Inflammatory macrophage treated with lipopolysaccharide for 1 hour (primary cell): Measurements from ENCODE around the gene PRPF6.

Experiments used
- DNase-seq, 2 donors: peaks; one replicate each; pipeline ENCODE4 v3.0.0-alpha.2; 2020 to 2022

Gene PRPF6

GRCh38 chr20:63980806-63981728 lies at the start of gene PRPF6:
PRPF6 (plus strand) TSS chr20:63981132; CDS start chr20:63981246, 114 bp downstream.
- DNase-seq: peak; percentile 95 to 98

DNA sequence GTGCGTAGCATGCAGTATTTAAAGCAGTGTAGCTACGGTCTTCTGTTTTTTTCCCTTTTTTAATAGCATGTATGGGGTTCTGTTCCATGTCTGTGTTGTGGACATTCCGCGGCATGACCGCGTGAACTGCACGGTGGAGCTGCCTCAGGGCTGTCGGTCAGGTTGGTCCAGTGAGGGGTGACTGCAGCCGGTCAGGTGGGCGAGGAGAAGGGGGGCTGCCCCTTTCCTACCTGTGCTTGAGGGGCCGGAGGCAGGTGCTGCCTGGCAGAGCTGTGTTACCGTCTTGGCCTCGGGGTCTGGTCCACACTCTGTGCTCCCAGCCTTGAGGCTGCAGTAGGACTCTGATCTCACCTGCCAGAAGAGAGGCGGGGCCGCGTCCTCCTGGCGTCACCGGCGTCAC lies 49.2 kb upstream of the PRPF6 start:
- no peak for DNase-seq

- no peak for DNase-seq
Measured at GRCh38 chr20:63932606-63933160, 48.2 kb upstream of the PRPF6 start.

GRCh38 chr20:63933646-63934045 lies 47.3 kb upstream of the PRPF6 start:
- no peak for DNase-seq

DNA sequence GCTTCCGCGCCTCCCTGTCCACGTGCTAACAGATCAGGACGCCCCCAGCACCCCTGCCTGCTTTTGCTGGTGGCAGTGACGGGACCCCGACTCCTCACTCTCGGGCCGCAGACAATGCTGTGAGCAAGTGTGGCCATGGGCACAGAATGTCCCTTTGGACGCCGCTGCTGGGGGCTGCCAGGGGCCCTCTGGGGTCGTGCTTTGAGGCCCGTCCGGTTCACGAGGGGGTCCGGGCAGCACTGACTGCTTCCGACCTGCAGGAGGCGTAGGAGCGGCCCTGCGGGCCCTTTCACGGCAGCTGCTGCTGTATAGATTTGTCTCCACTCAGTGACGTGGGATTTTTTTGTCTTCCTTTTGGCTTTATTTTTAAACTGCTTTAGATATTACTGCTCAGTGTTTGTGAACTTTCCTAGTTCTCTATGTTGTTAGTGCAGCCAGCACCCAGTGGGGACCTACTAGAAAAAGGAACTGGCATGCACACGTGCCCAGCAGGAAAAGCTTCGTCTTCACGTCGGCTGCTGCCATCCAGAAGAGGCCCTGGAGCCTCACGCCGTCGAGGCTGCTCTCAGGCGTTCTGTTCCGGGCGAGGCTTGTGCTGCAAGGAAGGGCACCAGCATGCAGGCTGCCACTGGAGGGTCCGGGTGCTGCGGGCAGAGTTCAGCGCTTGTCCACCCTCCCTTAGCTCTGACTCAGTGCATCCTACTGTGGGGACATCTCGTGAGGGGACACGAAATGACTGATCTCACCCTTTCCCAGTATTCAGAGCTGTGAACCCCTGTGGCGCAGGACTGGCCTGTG lies 46.5 kb upstream of the PRPF6 start:
- DNase-seq: no peak

DNA sequence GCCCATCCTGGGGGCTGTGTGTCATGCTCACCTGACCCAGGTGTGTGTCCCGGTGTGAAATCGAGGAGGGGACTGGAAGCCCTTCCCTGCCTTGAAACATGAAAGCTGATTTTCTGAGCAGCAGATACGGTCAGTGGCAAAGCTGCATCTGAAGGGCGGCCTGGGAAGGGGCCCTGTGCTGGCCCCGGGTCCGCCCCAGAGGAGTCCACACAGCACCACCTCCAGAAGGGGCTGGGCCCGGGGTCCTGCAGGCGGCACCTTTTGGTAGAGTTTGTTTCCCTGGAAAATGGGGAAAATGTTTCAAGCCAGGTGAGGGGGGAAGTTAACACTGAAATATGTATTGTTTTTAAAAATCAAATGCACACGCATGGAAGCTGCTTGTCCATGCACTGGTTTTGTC lies 45.5 kb upstream of the PRPF6 start:
- no peak for DNase-seq

GRCh38 chr20:63937596-63937995 lies 43.3 kb upstream of the PRPF6 start:
- no peak for DNase-seq

DNA sequence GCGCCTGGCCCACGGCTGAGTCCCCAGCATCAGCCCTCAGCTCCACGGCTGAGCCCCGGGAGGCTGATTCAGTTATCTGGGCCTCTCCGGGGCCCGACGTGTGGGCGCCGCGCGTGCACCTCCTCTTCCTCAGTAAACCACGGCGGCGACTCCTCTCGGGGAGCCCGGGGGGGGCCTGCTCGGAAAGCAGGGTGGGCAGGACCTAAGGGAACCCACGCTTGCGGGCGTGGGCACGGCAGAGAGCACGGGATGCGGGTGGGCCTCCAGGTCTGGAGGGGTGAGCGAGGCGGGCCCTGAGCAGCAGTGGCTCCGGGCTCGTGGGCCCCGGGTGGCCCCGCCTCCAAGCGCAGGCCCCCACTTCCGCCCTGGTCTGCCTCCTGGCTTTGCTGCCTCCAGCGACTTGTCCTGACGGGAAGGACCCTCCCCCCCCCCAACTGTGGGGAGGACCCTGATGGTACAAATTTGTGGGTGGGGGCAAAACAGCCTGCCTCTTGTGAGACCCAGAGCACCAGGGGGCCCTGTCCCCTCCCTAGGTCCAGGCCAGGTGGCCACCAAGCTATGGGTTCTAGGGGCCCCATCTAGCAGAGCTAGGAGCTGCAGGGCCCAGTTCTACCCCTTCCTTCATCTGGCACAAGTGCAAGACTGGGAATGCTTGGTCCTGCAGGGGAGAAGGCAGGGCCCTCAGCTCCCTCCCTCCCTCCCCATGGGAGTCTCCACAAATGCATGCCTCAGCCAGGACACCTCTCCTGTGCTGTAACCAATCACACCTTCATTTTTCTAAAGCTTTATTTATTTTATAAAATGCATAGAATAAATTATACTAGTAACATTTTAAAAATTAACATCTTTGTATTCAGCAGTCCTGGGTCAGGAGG lies 41.6 kb upstream of the PRPF6 start:
- DNase-seq: no peak

DNA sequence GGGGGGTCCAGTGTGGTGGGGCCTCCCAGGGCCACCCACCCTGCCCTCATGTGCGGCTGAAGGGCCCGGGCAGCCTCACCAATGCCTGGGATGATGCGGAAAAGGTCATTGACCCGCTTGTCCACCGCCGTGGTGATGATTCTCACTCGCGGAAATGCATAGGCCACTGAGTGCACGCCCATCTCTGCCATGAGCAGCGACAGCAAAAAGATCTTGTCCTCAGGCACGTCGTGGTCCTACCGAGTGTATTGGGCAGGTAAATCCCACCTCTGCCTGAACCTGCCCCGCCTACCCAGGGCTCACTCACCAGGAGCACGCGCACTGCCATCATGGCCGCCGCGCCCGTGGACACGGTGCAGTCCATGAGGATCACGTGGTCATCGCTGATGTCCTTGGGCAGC lies 40.9 kb upstream of the PRPF6 start:
- DNase-seq: no peak

GRCh38 chr20:63940472-63941266 lies 40.3 kb upstream of the PRPF6 start:
- no peak for DNase-seq

GRCh38 chr20:63941282-63942081 lies 39.5 kb upstream of the PRPF6 start:
- peak; percentile 73 to 81 for DNase-seq

DNA sequence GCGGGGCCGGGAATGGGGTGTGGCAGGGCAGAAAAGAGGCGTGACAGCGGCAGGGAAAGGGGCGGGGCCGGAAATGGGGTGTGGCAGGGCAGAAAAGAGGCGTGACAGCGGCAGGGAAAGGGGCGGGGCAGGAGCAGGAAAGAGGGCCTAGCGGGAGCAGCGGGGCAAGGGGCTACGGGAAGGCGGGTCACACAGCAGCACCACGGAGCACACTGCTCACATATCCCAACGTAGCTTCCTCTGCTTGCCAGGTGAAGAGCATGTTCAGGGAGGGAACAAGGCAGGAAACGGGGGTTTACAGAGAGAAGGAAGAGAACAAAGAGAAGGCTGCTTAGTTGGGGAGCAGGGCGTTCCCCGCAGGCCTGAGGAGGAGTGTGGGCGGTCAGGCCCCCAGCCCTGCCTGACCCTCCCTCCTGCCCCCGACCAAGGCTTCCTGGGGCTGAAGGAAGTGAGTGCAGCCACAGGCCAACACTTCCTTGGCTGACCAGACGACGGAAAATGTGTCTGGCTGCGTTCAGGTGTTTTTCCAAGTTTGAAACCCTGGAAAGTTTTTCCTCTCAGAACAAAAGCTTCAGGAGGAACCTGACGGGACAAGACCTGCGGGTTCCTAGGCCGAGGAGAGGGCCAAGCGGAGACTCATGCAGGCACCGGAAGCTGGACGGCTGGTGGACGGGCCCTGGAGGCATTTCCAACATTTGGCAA lies 38.5 kb upstream of the PRPF6 start:
- DNase-seq: peak; percentile 17 to 48

- no peak for DNase-seq
Measured at GRCh38 chr20:63942969-63943807, 37.7 kb upstream of the PRPF6 start.

DNA sequence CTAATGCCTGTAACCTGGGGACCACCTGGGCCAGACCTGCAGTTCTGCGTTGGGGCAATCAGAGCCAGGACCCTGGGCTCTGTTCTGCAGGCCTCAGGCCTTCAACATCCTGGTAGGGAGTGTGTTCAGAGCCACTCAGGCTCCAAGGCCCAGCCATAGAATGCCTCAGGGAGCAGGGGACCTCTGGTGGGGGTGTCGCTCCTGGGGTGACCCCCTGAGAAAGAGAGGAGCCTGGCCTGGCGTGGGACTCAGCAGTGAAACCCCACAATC lies 37.2 kb upstream of the PRPF6 start:
- DNase-seq: no peak

DNA sequence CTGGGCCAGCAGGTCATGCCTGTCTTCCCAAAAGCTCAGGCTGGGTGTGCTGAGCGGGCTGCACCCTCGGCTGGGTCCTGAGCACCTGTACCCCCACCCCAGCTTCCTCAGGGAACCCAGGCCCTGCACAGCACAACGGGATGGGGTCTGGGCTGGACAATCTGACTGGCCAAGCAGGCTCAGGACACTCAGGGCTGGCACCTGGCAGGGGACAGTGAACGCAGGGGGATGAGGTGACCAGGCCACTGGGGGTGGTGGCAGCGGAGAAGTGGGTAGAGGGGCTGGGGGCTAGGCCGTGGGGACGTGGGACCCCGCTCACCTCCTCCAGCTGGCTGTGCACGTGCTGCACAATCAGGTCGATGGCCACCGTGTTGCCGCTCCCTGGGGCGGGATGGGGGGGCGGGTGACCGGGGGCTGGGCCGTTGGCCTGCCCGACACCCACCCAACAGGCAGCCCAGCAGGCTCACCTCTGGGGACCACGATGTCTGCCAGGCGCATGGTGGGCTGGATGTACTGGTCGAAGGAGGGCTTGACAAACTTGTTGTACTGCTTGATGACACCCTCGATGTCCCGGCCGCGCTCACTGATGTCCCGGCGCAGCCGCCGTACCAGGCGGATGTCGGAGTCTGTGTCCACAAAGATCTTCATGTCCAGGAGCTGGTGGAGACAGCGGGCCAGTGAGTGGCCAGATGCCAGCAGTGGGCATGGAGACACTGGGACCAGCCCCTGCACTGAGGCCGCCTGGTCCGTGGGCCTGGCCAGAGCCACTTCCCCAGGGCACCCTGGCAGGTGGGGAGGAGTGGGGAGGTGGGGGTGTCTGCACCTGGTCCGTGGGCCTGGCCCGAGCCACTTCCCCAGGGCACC lies 36.6 kb upstream of the PRPF6 start:
- DNase-seq: no peak

DNA sequence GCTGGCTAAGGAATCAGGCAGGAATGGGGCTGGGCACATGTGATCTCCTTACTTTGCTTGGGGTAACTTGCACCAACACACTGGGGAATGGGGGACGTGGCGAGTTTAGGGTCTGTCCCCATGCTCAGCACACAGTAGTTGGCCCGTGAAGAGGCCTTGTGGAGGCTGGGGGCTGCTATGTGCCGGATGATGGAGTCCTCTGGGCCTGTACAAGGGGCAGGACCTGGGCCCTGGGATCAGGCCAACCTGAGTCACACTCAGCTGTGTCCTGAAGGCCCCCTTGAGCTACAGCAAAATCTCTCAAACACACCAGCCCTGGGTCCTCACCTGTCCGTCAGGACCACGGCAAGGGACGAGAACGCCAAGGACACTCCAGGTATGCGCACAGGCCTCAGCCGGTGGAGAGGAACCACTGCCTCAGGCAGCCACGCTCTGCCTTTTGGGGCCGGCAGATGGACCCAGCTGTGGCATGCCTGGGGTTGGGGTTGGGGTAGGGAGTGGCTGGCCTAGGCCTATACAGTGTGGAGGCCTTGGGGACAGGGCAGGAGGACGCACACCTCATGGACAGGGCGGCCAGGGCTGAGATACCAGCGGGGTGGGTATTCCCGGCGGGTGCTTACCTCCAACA lies 35.8 kb upstream of the PRPF6 start:
- DNase-seq: no peak

DNA sequence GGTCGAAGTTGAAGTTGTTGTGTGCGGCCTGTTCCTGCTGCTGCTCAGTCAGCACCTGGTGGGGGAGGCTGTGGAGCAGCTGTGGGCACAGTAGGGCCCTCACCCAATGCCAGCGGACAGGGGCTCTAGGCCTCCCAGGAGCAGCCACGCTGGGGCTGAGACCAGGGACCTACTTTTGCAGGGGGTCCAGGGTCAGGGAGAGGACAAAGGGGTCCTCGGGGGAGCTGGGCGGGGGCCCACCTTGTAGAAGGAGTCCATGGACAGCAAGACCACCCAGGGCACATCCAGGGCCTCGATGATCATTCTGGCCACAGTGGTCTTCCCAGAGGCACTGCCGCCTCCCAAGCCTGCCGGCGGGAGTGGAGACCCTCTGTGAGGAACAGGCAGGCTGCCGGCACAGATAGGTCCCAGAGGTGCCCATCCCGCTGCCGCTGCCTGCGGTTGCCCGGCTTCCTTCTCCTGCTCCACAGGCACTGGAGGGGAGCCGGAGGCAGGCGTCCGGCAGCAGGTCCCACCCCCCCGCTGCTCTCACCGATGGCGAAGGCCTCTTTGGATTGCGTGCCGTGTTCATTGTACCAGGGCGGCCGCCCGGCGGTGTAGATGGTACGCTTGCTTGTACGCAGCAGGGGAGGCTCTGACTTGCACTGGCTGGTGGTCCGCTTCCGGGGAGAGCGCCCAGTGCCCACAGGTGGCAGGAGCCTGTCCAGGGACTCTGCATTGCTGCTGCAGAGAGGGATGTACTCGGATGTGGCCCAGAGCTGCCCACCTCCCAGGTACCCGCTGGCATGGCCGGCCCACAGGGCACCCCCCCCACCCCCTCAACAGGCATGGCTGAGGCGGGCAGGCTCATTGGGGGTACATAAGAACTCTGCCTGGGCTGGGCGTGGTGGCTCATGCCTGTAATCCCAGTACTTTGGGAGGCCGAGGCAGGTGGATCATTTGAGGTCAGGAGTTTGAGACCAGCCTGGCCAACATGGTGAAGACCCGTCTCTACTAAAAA lies 34.7 kb upstream of the PRPF6 start:
- no peak for DNase-seq
